ENCODE data around the gene GAPVD1. TPM values are rescaled to one million over a fixed set of nuclear protein-coding genes. Genes with fewer than 3 reads are reported as not detected.

The GAPVD1 gene
- total and polyA plus RNA-seq, 2 of the 13 experiments (the other 11 are each of a cell fraction or from before 2014, with no cell fraction given) = 11.1 to 33.2 TPM

DNA sequence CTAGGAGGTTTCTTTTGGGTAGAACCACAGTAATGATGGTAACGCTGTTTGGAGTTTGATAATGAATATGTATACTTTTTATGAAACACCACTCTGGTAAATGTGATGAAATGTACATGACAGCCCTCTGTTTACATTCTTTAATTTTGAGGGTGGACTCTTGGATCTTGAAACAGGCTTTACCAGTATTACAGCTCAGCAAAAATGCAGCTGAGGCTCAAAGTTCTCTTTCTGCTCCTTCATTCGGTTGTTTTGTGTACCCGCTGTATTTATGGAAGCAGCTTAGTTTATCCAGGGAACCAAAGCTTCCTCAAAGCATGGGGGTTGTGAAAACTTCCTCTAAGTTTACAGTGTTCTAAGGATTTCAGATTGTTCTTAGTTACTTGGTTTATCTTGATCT is 11.1 kb downstream of the GAPVD1 start (continued):
- TF ChIP-seq, protein P1, sequence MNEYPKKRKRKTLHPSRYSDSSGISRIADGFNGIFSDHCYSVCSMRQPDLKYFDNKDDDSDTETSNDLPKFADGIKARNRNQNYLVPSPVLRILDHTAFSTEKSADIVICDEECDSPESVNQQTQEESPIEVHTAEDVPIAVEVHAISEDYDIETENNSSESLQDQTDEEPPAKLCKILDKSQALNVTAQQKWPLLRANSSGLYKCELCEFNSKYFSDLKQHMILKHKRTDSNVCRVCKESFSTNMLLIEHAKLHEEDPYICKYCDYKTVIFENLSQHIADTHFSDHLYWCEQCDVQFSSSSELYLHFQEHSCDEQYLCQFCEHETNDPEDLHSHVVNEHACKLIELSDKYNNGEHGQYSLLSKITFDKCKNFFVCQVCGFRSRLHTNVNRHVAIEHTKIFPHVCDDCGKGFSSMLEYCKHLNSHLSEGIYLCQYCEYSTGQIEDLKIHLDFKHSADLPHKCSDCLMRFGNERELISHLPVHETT (CRISPR knock-in tag; conservative IDR thresholded peaks at IDR 0.05) = no peak
- TF ChIP-seq, protein P2, sequence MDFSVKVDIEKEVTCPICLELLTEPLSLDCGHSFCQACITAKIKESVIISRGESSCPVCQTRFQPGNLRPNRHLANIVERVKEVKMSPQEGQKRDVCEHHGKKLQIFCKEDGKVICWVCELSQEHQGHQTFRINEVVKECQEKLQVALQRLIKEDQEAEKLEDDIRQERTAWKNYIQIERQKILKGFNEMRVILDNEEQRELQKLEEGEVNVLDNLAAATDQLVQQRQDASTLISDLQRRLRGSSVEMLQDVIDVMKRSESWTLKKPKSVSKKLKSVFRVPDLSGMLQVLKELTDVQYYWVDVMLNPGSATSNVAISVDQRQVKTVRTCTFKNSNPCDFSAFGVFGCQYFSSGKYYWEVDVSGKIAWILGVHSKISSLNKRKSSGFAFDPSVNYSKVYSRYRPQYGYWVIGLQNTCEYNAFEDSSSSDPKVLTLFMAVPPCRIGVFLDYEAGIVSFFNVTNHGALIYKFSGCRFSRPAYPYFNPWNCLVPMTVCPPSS (IDR thresholded peaks at IDR 0.05) = no peak
- 0 out of 2 replicates have a peak, but pooled peaks have one; percentile 26 for TF ChIP-seq ZNF792 (CRISPR knock-in tag; IDR thresholded peaks at IDR 0.05)
- TF ChIP-seq FOXA3 (CRISPR knock-in tag; IDR thresholded peaks at IDR 0.05) = peak; percentile 97
- peak; percentile 49 for TF ChIP-seq TCF7 (IDR thresholded peaks at IDR 0.05; ENCODE audit: low read depth)
- TF ChIP-seq ZNF652 (CRISPR knock-in tag; IDR thresholded peaks at IDR 0.05; ENCODE audit: borderline replicate concordance, low read depth) = 0 out of 2 replicates have a peak, but pooled peaks have one; percentile 12
- peak; percentile 82 for TF ChIP-seq HDAC1 (CRISPR knock-in tag; IDR thresholded peaks at IDR 0.05)
- peak; percentile 59; the same call in 1 of the 2 replicates for TF ChIP-seq ZNF331 (CRISPR knock-in tag; IDR thresholded peaks at IDR 0.05)
- peak; percentile 23; the same call in 1 of the 2 replicates for TF ChIP-seq NFE2 (CRISPR knock-in tag; IDR thresholded peaks at IDR 0.05)
- TF ChIP-seq MEF2D (CRISPR knock-in tag; IDR thresholded peaks at IDR 0.05) = peak; percentile 95
- TF ChIP-seq BCL6 (CRISPR knock-in tag; IDR thresholded peaks at IDR 0.05) = peak; percentile 74
- no peak for TF ChIP-seq ATF7 (IDR thresholded peaks at IDR 0.05)
- no peak for TF ChIP-seq ATF7 (CRISPR knock-in tag; IDR thresholded peaks at IDR 0.05)
- TF ChIP-seq TARDBP (CRISPR knock-in tag; IDR thresholded peaks at IDR 0.05) = peak; percentile 36; the same call in 1 of the 2 replicates
- TF ChIP-seq, protein P3, sequence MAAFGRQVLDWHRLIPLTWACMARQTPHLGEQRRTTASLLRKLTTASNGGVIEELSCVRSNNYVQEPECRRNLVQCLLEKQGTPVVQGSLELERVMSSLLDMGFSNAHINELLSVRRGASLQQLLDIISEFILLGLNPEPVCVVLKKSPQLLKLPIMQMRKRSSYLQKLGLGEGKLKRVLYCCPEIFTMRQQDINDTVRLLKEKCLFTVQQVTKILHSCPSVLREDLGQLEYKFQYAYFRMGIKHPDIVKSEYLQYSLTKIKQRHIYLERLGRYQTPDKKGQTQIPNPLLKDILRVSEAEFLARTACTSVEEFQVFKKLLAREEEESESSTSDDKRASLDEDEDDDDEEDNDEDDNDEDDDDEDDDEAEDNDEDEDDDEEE (CRISPR knock-in tag; IDR thresholded peaks at IDR 0.05) = no peak
- TF ChIP-seq HMG20B (CRISPR knock-in tag; conservative IDR thresholded peaks at IDR 0.05) = 0 out of 2 replicates have a peak, but pooled peaks have one; percentile 23
- TF ChIP-seq FOXA1 (IDR thresholded peaks at IDR 0.05) = peak; percentile 76
- TF ChIP-seq FOXA1 (CRISPR knock-in tag; IDR thresholded peaks at IDR 0.05) = peak; percentile 89
- TF ChIP-seq, protein P4, sequence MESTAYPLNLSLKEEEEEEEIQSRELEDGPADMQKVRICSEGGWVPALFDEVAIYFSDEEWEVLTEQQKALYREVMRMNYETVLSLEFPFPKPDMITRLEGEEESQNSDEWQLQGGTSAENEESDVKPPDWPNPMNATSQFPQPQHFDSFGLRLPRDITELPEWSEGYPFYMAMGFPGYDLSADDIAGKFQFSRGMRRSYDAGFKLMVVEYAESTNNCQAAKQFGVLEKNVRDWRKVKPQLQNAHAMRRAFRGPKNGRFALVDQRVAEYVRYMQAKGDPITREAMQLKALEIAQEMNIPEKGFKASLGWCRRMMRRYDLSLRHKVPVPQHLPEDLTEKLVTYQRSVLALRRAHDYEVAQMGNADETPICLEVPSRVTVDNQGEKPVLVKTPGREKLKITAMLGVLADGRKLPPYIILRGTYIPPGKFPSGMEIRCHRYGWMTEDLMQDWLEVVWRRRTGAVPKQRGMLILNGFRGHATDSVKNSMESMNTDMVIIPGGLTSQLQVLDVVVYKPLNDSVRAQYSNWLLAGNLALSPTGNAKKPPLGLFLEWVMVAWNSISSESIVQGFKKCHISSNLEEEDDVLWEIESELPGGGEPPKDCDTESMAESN (CRISPR knock-in tag; conservative IDR thresholded peaks at IDR 0.05) = 0 out of 2 replicates have a peak, but pooled peaks have one; percentile 40
- no peak for TF ChIP-seq PAF1 (CRISPR knock-in tag; IDR thresholded peaks at IDR 0.05)
- peak; percentile 67; the same call in 1 of the 2 replicates for TF ChIP-seq NKX3-1 (CRISPR knock-in tag; IDR thresholded peaks at IDR 0.05)
- 0 out of 2 replicates have a peak, but pooled peaks have one; percentile 28 for TF ChIP-seq ZFP82 (CRISPR knock-in tag; IDR thresholded peaks at IDR 0.05; ENCODE audit: borderline replicate concordance)
- peak; percentile 81; the same call in 1 of the 2 replicates for TF ChIP-seq HMG20A (CRISPR knock-in tag; IDR thresholded peaks at IDR 0.05; ENCODE audit: borderline replicate concordance)
- TF ChIP-seq ATF1 (CRISPR knock-in tag; IDR thresholded peaks at IDR 0.05) = peak; percentile 32; the same call in 1 of the 2 replicates
- TF ChIP-seq ZNF782 (CRISPR knock-in tag; IDR thresholded peaks at IDR 0.05; ENCODE audit: borderline replicate concordance) = no peak
- no peak for TF ChIP-seq CREB1 (IDR thresholded peaks at IDR 0.05)
- peak; percentile 78 for TF ChIP-seq CREB1 (CRISPR knock-in tag; IDR thresholded peaks at IDR 0.05)
- peak; percentile 46 for TF ChIP-seq RXRB (CRISPR knock-in tag; IDR thresholded peaks at IDR 0.05; ENCODE audit: borderline replicate concordance)
